ENCODE results near the gene HIVEP3.

DNA sequence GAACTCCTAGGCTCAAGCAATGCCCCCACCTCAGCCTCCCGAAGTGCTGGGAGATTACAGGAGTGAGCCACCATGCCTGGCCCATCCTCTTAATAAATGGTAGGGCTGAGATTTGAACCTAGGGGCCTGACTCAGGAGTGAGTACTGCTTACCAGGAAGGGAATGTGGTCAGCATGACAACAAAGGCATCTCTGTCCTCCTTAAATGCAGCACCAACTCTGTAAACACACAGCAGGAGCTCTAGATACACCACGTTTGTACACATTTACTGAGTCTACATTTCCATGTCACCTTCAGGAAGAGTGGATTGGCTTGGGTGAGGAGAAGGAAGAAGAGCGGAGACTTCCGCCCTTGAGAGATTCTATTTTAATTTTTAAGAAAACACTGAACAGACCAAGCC lies 38.5 kb downstream of the HIVEP3 start:
- TF ChIP-seq, protein P1, sequence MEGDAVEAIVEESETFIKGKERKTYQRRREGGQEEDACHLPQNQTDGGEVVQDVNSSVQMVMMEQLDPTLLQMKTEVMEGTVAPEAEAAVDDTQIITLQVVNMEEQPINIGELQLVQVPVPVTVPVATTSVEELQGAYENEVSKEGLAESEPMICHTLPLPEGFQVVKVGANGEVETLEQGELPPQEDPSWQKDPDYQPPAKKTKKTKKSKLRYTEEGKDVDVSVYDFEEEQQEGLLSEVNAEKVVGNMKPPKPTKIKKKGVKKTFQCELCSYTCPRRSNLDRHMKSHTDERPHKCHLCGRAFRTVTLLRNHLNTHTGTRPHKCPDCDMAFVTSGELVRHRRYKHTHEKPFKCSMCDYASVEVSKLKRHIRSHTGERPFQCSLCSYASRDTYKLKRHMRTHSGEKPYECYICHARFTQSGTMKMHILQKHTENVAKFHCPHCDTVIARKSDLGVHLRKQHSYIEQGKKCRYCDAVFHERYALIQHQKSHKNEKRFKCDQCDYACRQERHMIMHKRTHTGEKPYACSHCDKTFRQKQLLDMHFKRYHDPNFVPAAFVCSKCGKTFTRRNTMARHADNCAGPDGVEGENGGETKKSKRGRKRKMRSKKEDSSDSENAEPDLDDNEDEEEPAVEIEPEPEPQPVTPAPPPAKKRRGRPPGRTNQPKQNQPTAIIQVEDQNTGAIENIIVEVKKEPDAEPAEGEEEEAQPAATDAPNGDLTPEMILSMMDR (IDR thresholded peaks at IDR 0.05; ENCODE audit: low read length) = no peak
- TF ChIP-seq EZH2 (optimal IDR thresholded peaks at IDR 0.05; ENCODE audit: low read depth, low read length) (no peak), EZH2phosphoT487 (IDR thresholded peaks at IDR 0.05; ENCODE audit: low read length) (no peak)
